ENCODE measurements around the gene IL1RAP.

Gene IL1RAP

DNA sequence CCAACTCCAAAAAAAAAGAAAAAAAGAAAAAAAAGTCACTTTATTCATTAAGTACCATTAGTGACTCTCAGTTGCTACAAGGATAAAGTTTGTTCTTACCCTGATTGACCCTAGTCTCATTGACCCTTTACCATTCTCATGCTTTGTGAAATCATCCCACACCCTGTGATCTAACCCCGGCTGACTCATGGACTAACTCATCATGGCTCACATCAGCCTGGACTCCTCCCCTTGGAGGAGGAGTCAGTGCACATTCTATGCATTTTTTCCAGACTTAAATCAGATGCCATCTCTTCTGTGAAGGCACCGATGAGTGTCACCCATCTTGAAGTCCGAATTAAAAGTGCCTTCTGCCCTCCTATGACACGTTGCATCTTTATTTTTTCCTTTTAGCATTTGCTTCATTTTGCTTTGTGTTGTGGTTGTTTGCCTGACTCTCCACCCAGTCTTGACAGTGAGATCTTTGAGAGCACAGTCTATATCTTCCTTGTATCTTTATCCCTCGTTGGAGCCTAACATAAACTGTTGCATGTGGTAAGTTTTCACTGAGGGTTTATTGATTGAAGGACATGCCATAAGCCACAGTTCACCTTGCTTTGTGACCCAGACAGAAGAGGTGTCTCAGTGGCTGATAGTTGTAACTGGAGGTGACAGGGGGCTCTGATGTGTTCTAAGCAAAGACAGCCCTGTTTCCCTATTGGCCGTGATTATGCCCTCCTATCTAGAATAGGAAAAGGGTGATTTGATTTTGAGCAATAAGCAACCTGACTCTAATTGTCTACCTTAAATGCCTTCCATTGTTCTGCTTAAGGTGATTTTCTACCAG is 72.1 kb downstream of the IL1RAP start:
- Histone ChIP-seq H3K4me1 (ENCODE audit: insufficient read depth, poor library complexity, severe bottlenecking) (peaks cover 25% of the 10 kb centered on the region), H3K27ac (ENCODE audit: poor library complexity, severe bottlenecking) (peak overlapping the region; percentile 97), H3K36me3 (ENCODE audit: low read depth) (no peaks in the 10 kb centered on the region; the same call in 1 of the 2 replicates), H3K9me3 (ENCODE audit: severe bottlenecking) (no peaks in the 10 kb centered on the region), H3K4me3 (ENCODE audit: severe bottlenecking) (no peak overlapping the region), H3K27me3 (ENCODE audit: insufficient read depth, poor library complexity, severe bottlenecking) (no peaks in the 10 kb centered on the region)
- TF ChIP-seq, protein P1, sequence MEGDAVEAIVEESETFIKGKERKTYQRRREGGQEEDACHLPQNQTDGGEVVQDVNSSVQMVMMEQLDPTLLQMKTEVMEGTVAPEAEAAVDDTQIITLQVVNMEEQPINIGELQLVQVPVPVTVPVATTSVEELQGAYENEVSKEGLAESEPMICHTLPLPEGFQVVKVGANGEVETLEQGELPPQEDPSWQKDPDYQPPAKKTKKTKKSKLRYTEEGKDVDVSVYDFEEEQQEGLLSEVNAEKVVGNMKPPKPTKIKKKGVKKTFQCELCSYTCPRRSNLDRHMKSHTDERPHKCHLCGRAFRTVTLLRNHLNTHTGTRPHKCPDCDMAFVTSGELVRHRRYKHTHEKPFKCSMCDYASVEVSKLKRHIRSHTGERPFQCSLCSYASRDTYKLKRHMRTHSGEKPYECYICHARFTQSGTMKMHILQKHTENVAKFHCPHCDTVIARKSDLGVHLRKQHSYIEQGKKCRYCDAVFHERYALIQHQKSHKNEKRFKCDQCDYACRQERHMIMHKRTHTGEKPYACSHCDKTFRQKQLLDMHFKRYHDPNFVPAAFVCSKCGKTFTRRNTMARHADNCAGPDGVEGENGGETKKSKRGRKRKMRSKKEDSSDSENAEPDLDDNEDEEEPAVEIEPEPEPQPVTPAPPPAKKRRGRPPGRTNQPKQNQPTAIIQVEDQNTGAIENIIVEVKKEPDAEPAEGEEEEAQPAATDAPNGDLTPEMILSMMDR (IDR thresholded peaks at IDR 0.05; ENCODE audit: poor library complexity, severe bottlenecking), result no peak
- ATAC-seq (ENCODE audit: low read depth), result peak; percentile 93
- peak; percentile 79 for DNase-seq (ENCODE audit: low spot score)

DNA sequence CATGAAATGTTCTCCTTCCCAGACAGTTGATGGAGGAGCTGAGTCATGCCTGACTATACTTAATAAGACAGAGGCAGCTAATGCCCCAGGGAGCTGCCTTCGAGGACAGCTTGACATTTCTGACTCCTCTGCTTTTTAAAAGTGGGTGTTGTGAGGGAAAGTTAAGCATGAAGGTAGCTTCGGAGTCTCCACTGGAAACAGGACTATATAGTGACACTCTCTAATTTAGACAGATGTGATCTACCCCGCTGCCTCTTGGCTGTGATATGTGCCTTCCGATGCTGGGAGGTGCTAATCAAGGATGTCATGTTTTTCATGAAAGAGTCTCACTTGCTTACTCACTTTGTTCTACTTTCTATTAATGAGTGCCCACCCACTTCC is 72.7 kb downstream of the IL1RAP start:
- Histone ChIP-seq H3K36me3 (ENCODE audit: low read depth) (no peaks in the 10 kb centered on the region; the same call in 1 of the 2 replicates), H3K27ac (ENCODE audit: poor library complexity, severe bottlenecking) (peak overlapping the region; percentile 97), H3K9me3 (ENCODE audit: severe bottlenecking) (no peaks in the 10 kb centered on the region), H3K27me3 (ENCODE audit: insufficient read depth, poor library complexity, severe bottlenecking) (no peaks in the 10 kb centered on the region), H3K4me1 (ENCODE audit: insufficient read depth, poor library complexity, severe bottlenecking) (peaks cover 25% of the 10 kb centered on the region), H3K4me3 (ENCODE audit: severe bottlenecking) (no peak overlapping the region)
- ATAC-seq (ENCODE audit: low read depth), result peak; percentile 83
- TF ChIP-seq, protein P1 (IDR thresholded peaks at IDR 0.05; ENCODE audit: poor library complexity, severe bottlenecking), result no peak
- DNase-seq (ENCODE audit: low spot score), result no peak

DNA sequence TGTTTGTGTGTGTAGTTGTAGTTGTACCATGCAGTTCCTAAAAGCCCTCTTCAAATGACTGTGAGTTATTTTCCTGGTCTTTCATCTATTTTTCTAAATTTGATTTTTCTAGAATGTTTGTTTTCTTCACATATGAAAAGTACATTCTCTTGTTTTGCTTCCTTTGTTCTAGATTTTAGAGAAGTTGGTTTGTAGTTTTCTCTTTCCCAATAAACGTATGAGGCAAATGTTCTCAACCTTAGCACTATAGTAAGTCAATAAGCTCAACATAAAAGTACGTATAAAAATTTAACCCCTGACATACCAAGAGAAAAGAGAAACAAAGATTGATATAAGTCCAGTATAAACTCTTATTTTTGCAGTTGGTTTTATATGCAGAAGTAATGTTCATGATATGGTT is 74.7 kb downstream of the IL1RAP start:
- Histone ChIP-seq H3K4me3 (ENCODE audit: severe bottlenecking) (no peak overlapping the region), H3K9me3 (ENCODE audit: severe bottlenecking) (no peaks in the 10 kb centered on the region), H3K27me3 (ENCODE audit: insufficient read depth, poor library complexity, severe bottlenecking) (no peaks in the 10 kb centered on the region), H3K36me3 (ENCODE audit: low read depth) (peaks cover 6% of the 10 kb centered on the region), H3K27ac (ENCODE audit: poor library complexity, severe bottlenecking) (peak overlapping the region; percentile 97), H3K4me1 (ENCODE audit: insufficient read depth, poor library complexity, severe bottlenecking) (peaks cover 25% of the 10 kb centered on the region)
- ATAC-seq (ENCODE audit: low read depth) (no peak), DNase-seq (ENCODE audit: low spot score) (no peak)
- TF ChIP-seq, protein P1 (IDR thresholded peaks at IDR 0.05; ENCODE audit: poor library complexity, severe bottlenecking), result no peak

DNA sequence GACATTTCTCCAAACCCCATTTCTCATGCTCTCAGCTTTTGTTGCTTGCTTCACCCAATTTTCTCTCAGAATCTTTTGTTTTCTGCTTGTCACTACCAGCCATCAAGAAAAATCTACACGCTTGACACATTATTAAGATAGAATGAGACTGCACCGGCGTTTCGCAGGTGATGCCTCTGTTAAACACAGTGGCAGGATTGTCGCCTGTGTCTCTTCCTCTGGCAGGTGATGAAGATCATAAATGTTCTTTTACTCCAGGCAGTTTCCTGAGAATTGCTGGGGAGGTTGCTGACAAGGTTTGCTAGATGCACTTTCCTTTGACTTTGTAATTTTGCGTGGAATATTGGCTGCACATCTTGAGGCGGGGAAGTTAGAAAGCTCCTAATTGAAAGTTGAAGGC is 75.4 kb downstream of the IL1RAP start:
- Histone ChIP-seq H3K4me1 (ENCODE audit: insufficient read depth, poor library complexity, severe bottlenecking) (peaks cover 28% of the 10 kb centered on the region), H3K9me3 (ENCODE audit: severe bottlenecking) (no peaks in the 10 kb centered on the region), H3K27me3 (ENCODE audit: insufficient read depth, poor library complexity, severe bottlenecking) (no peaks in the 10 kb centered on the region), H3K36me3 (ENCODE audit: low read depth) (peaks cover 10% of the 10 kb centered on the region), H3K4me3 (ENCODE audit: severe bottlenecking) (no peak overlapping the region), H3K27ac (ENCODE audit: poor library complexity, severe bottlenecking) (no peak overlapping the region)
- no peak for DNase-seq (ENCODE audit: low spot score)
- TF ChIP-seq, protein P1 (IDR thresholded peaks at IDR 0.05; ENCODE audit: poor library complexity, severe bottlenecking), result no peak
- no peak for ATAC-seq (ENCODE audit: low read depth)

DNA sequence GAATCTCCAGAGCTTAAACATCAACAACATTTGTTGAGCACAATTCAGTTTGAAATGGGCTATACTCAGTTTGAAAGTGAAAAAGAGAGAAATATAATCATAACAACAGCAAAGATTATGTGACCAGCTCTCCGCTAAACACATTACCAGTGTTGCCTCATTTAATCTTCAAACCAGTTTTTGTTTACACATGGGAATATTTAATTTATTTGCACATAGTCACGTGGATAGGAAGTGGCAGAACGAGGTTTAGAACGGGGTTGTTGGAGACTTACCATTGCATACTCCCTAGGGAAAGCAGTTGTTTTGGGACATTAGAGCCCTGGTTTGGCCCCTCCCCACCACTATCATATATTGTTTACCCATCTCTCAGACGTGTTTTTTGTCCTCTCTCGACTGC is 77.2 kb downstream of the IL1RAP start:
- H3K36me3 ChIP-seq (ENCODE audit: low read depth), result peaks cover 10% of the 10 kb centered on the region
- peaks cover 22% of the 10 kb centered on the region for H3K4me1 ChIP-seq (ENCODE audit: insufficient read depth, poor library complexity, severe bottlenecking)
- TF ChIP-seq, protein P1 (IDR thresholded peaks at IDR 0.05; ENCODE audit: poor library complexity, severe bottlenecking), result no peak
- DNase-seq (ENCODE audit: low spot score) (no peak), ATAC-seq (ENCODE audit: low read depth) (no peak)
- H3K9me3 ChIP-seq (ENCODE audit: severe bottlenecking), result no peaks in the 10 kb centered on the region
- H3K27me3 ChIP-seq (ENCODE audit: insufficient read depth, poor library complexity, severe bottlenecking), result no peaks in the 10 kb centered on the region
- H3K4me3 ChIP-seq (ENCODE audit: severe bottlenecking), result no peak overlapping the region
- no peak overlapping the region for H3K27ac ChIP-seq (ENCODE audit: poor library complexity, severe bottlenecking)
